HFFc6 (cell line): ENCODE measurements around the gene ZNF726. TPM values are rescaled to one million over a fixed set of nuclear protein-coding genes. Genes with fewer than 3 reads are reported as not detected.

Experiments used
- DNase-seq: peaks from one replicate; pipeline ENCODE4 v3.0.0-alpha.2; 2018
- H3K27ac Mint-ChIP-seq: 2 replicates; pipeline ENCODE4 v1.8.0; 2020; ENCODE audit warnings: mild to moderate bottlenecking, mixed read lengths
- H3K27me3 Mint-ChIP-seq: 2 replicates; pipeline ENCODE4 v1.8.0; 2021; ENCODE audit warnings: mild to moderate bottlenecking, moderate library complexity, mixed read lengths; ENCODE audit not compliant: insufficient read depth
- H3K36me3 Mint-ChIP-seq: 2 replicates; pipeline ENCODE4 v1.8.0; 2021; ENCODE audit warnings: low read depth, mixed read lengths
- H3K4me1 Mint-ChIP-seq: 2 replicates; pipeline ENCODE4 v1.8.0; 2020; ENCODE audit warnings: low read depth, mixed read lengths
- H3K4me3 Mint-ChIP-seq: 2 replicates; pipeline ENCODE4 v1.8.0; 2020; ENCODE audit warnings: mild to moderate bottlenecking, moderate library complexity, mixed read lengths
- H3K9me3 Mint-ChIP-seq: 2 replicates; pipeline ENCODE4 v1.8.0; 2020; ENCODE audit warnings: mild to moderate bottlenecking, mixed read lengths
- CTCF ChIP-seq: fragments of 200-600 bp; sonication (generic); IDR thresholded peaks from 2 replicates; pipeline ENCODE4 v1.5.0; 2021; ENCODE audit warnings: antibody characterized with exemption, mild to moderate bottlenecking
- total RNA-seq, 6 experiments: library from RNA; stranded (reverse); fragmentation: NEBNext Ultra II Directional; extraction: Animal tissue kit (Norgen Biotek cat#: 25700); gene quantifications; 2 replicates in 1 of 6; 3 replicates in 5 of 6; pipeline ENCODE4 v1.2.3, GENCODE V29; 2021

ZNF726 gene
- total RNA-seq, 6 experiments from 2014 or later = 1.1 to 4.0 (median 3.2) TPM

- no peak for DNase-seq
- TF ChIP-seq CTCF = no peak
- H3K4me1 Mint-ChIP-seq = no peaks in the 10 kb centered on the region
- no peaks in the 10 kb centered on the region; the same call in 1 of the 2 replicates for H3K27me3 Mint-ChIP-seq
- H3K27ac Mint-ChIP-seq = no peak overlapping the region
- H3K9me3 Mint-ChIP-seq = no peaks in the 10 kb centered on the region; the same call in 1 of the 2 replicates
- no peaks in the 10 kb centered on the region for H3K36me3 Mint-ChIP-seq
- H3K4me3 Mint-ChIP-seq = no peak overlapping the region
These were observed 66.1 kb downstream of the ZNF726 start for GRCh38 chr19:23980805-23981204.

- Mint-ChIP-seq H3K27me3 (no peaks in the 10 kb centered on the region; the same call in 1 of the 2 replicates), H3K9me3 (no peaks in the 10 kb centered on the region; the same call in 1 of the 2 replicates), H3K4me1 (no peaks in the 10 kb centered on the region), H3K27ac (no peak overlapping the region), H3K36me3 (no peaks in the 10 kb centered on the region), H3K4me3 (no peak overlapping the region)
- TF ChIP-seq CTCF = no peak
- DNase-seq = no peak
These were observed 67.2 kb downstream of the ZNF726 start for GRCh38 chr19:23981863-23982262.

- no peaks in the 10 kb centered on the region for H3K36me3 Mint-ChIP-seq
- no peak for TF ChIP-seq CTCF
- H3K27me3 Mint-ChIP-seq = no peaks in the 10 kb centered on the region; the same call in 1 of the 2 replicates
- H3K4me3 Mint-ChIP-seq = no peak overlapping the region
- no peak overlapping the region for H3K27ac Mint-ChIP-seq
- H3K4me1 Mint-ChIP-seq = no peaks in the 10 kb centered on the region
- H3K9me3 Mint-ChIP-seq = peaks cover 4% of the 10 kb centered on the region; the same call in 1 of the 2 replicates
- DNase-seq = peak; percentile 42
These were observed 68.7 kb downstream of the ZNF726 start for GRCh38 chr19:23983406-23983805.

Other genes starting within 250 kb of the ZNF726 start
- gene ZNF675, start 227.7 kb upstream of the ZNF726 start, total RNA-seq = 10 to 100 TPM in 5 of 6 experiments, 1 to 10 TPM in 1; 8.7 to 17.8 (median 14.0) TPM
- 1 to 10 TPM in 5 of 6 experiments, under 1 TPM in 1; 0.45 to 1.9 (median 1.4) TPM for gene ZNF681, start 156.0 kb upstream of the ZNF726 start, total RNA-seq
- 1 to 10 TPM; 3.3 to 5.2 (median 4.3) TPM for gene ZNF254, start 172.3 kb downstream of the ZNF726 start, total RNA-seq